GM19023 (cell line): ENCODE results near the gene DAAM1.

Experiments
- ATAC-seq: cut with Tn5 transposase; IDR thresholded peaks from one replicate; pipeline ENCODE4 v1.9.1; 2021; ENCODE audit warnings: mild to moderate bottlenecking, moderate library complexity; ENCODE audit not compliant: unreplicated experiment

Gene DAAM1

GRCh38 chr14:59253527-59253926 lies 65.1 kb downstream of the DAAM1 start:
- ATAC-seq = no peak

GRCh38 chr14:59254146-59254910 lies 65.9 kb downstream of the DAAM1 start:
- ATAC-seq = no peak

- ATAC-seq = no peak
These were observed 66.6 kb downstream of the DAAM1 start for GRCh38 chr14:59254911-59255545.

GRCh38 chr14:59256331-59256730 lies 67.9 kb downstream of the DAAM1 start:
- no peak for ATAC-seq

GRCh38 chr14:59261334-59261733 lies 72.9 kb downstream of the DAAM1 start:
- no peak for ATAC-seq

GRCh38 chr14:59262717-59263454 lies 74.4 kb downstream of the DAAM1 start:
- no peak for ATAC-seq

GRCh38 chr14:59265808-59266207 lies 77.3 kb downstream of the DAAM1 start:
- ATAC-seq = no peak

GRCh38 chr14:59267046-59267445 lies 78.6 kb downstream of the DAAM1 start:
- no peak for ATAC-seq

GRCh38 chr14:59268011-59268410 lies 79.5 kb downstream of the DAAM1 start:
- ATAC-seq = no peak

GRCh38 chr14:59268858-59269257 lies 80.4 kb downstream of the DAAM1 start:
- no peak for ATAC-seq

- ATAC-seq = no peak
These were observed 81.0 kb downstream of the DAAM1 start for GRCh38 chr14:59269466-59269865.

- no peak for ATAC-seq
These were observed 82.8 kb downstream of the DAAM1 start for GRCh38 chr14:59271256-59271655.

- no peak for ATAC-seq
These were observed 83.3 kb downstream of the DAAM1 start for GRCh38 chr14:59271734-59272133.

- ATAC-seq = no peak
These were observed 84.2 kb downstream of the DAAM1 start for GRCh38 chr14:59272633-59273032.

- ATAC-seq = no peak
These were observed 85.3 kb downstream of the DAAM1 start for GRCh38 chr14:59273737-59274136.

GRCh38 chr14:59274991-59275391 lies 86.5 kb downstream of the DAAM1 start:
- peak; percentile 55 for ATAC-seq

GRCh38 chr14:59275668-59276067 lies 87.2 kb downstream of the DAAM1 start:
- ATAC-seq = peak; percentile 74

- ATAC-seq = no peak
These were observed 87.8 kb downstream of the DAAM1 start for GRCh38 chr14:59276235-59276634.

GRCh38 chr14:59277659-59278058 lies 89.2 kb downstream of the DAAM1 start:
- no peak for ATAC-seq

GRCh38 chr14:59278111-59278510 lies 89.6 kb downstream of the DAAM1 start:
- ATAC-seq = no peak

GRCh38 chr14:59280961-59281360 lies 92.5 kb downstream of the DAAM1 start:
- ATAC-seq = no peak
